TTC549 (cell line): ENCODE data around the gene ARHGAP10.

Experiments
- FAIRE-seq: peaks from 2 replicates; lab custom pipeline; 2012; peaks lifted over from hg19 to GRCh38; lab: Jason Lieb, UNC

The ARHGAP10 gene

DNA sequence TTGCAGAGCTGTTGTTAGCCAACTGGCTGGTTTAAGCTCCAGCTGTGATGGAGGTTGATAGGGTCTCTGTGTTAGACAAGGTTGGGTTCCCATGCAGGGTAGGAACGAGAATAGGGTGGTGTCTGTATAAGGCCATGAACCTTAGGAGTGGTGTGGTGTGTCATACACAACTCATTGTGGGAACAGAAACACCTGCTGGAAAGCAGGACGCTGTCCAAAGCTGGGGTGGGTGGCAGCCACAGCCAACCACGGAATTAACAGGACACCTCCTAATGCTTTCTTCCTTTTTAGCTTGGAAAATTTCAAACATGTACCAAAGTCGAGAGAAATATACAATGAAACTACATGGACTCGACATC, 94.4 kb downstream of the ARHGAP10 start:
- FAIRE-seq: no peak

DNA sequence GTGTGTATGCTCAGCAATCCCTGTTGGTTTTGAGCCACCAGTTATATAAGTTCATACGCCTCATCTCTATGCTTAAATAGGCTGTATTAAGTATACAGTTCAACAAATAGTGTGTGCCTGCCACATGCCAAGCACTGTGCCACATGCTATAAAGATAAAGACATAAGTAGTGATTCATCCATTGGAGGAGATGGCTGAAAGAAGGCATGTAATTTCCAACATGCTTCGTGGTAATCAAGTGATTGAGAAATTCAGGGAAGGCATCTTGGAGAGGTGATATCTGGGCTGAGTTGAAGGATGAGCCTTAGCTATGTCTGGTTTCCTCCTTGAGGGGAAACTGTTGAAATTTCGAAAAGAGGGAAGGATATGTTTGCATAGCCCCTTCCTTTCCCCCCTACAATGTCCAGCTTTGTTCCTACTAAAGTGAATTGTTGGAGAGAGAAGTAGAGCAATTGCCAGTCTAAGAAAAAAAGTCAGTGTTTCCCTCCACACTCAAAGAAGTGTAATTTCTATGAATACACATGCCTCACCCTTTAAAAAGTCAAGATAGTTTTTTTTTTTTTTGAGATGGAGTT, 96.5 kb downstream of the ARHGAP10 start:
- no peak for FAIRE-seq

DNA sequence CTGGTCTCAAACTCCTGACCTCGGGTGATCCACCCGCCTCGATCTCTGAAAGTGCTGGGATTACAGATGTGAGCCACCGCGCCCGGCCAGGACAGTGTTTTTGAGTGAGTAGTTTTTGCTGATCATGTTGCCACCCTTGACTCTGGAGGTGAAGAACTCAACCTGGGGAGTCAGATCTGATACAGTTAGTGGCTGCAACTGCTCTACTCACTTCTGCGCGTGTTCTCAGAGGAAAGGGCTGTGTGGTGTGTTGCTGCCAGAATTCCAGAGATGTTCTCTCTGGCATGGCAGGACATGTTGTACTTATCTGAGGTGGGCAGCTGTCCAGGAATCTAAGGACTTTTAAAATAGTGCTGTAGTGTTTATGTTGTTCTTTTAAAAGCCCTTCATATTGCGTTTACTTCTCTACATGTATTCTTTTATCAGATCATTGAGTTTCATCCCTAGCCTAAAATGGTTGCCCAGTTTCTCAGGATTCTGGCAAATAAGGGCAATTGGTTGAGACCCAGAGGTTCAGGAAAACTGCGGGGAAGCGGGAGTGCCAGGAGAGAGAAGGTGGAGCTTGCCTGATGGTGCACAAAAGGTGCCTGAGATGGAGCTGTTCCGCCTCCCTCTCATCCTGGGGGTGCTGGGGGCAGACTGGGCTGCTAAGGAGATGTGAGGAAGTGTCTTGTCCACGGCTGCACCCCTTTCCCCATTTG, 97.7 kb downstream of the ARHGAP10 start:
- FAIRE-seq: no peak

DNA sequence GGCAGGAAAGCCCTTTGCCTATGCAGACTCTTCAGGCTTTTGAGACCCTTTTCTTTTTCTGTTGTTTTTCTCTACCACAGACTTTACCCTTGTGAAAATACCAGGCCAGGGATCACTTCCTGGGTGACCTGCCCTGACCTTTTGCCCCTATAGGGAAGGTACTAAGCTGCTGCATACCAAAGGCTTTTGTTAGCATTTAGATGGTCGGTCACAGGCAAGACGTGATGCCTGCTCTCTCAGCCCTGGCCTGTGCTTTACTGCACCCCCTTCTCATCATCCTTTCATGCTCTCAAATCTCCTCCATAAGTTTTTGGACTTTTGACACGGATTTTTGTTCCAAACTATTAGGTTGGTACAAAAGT, 98.2 kb downstream of the ARHGAP10 start:
- FAIRE-seq: no peak

DNA sequence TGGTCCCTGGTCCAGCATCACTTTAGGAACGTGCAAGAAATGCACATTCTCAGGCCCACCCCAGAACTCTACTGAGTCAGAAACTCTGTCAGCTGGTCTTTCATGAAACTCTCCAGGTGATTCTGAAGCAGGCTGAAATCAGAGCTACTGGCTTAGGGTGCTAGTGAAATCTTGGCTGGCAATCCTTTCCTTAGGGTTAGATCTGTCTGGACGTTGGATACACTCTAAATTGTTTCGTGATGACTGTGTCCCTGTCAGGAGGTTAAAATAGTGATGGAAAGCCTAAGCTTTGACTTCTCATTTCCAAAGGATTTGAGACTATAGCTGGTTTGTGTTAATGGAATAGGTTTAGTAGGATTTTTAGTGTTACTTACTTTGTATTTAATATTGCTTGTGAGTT, 99.1 kb downstream of the ARHGAP10 start:
- FAIRE-seq: no peak

DNA sequence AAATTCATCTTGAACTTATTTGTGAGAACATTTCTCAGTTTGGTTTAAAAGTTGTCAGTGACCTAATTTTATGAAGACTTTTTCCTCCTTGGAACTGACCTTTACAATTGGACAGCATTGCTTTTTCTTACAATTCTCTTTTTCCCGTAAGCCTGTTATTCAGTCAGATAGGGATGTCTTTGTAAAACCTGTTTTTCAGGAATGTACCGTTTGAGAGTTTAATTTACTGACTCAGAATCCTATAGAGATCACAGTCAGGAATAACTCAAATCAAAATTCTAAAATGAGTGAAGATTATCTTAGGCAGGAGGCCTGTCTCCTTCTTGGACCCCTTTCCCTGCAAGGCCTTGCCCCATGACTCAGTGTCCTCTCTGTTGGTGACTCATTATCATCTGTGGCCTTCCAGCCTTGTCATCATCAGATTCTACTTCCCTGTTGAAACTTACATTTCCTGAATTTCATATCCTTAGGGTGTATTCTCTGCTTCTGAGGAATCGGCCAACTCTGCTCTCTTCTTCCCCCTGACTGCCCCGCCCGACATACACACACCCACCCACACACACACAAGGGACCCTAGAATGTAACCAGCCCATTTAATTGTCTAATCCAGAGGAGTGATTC, 99.8 kb downstream of the ARHGAP10 start:
- FAIRE-seq: no peak

DNA sequence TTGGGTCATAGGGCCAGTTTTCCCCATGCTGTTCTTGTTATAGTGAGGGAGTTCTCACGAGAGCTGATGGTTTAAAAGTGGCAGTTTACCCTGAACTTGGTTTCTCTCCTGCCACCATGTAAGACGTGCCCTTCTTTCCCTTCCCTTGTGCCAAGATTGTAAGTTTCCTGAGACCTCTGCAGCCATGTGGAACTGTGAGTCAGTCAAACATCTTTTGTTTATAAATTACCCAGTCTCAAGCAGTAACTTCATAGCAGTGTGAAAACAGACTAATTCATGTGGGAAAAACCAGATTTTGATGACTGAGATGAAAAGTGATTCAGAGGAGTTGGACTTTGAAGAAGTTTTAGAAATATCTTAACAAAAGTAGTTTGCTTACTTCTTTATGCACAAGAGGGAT, 101.4 kb downstream of the ARHGAP10 start:
- FAIRE-seq: no peak

DNA sequence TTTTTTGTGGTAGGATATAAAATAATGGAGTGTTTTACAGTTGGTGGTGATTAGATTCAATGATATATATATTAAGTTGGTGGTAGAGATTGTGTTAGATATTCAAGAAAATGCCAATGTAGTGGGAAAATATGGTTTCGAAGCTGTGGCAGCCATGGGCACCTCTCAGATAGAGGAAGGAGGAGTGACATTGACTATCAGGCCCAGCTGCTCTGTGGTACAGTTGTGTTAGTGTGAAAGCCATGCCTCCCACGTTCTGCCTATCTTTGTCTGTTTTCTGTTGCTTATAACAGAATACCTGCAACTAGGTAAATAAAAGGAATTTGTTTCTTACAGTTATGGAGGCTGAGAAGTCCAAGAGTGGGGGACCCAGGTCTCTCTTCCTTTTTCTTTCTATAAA, 101.9 kb downstream of the ARHGAP10 start:
- FAIRE-seq: no peak

DNA sequence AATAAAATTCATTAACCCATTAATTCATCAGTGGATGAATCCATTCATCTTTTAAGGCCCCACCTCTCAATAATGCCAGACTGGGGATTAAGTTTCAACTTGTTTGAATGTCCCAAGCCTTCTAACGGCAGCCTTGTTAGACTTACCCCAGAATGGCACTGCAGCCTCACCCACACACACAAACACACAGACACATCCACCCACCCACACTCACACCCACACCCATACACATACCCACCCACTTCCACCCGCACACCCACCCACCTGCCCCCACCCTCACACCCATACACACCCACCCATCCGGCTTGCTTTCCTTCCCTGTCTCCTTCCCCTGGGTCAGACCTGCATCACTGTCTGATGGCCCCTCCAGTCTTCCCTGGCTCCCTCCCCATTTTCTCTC, 102.6 kb downstream of the ARHGAP10 start:
- FAIRE-seq: no peak

DNA sequence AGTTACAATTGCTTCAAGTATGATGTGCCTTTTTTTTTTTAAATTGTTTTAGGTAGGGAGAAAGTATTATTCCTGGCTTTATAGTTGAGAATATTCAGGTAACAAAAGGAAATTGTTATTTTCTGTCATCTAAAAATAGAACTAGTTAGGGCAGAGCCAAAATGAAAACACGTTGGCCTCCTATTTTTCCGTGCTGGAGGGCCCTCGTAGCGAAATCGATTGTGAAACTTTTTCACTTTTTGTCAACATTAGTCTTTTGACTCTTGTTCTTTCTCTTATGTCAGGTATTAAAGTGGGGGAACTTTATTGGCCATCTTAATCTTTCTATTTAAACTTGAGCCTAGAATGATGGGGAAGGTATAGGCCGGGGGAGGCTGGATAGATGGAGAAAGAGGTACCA, 104.9 kb downstream of the ARHGAP10 start:
- FAIRE-seq: no peak

DNA sequence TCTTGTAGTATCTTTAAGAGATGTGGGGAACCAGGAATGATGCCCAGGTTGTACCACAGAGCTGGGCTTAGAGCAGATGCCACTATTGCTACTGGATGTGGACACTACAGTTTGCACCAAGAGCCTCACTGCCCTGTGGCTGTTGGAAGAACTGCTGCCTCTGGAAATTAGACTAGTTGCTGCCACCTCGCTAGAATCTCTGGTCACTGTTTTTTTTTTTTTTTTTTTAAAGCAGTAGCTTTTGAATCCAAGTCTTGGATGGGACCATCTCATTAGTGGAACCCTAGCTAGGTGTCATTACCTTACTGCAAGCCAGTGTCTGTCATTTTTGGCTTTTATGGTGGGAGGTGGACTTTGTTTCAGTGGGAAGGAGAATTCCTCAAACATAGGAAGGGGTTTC, 105.5 kb downstream of the ARHGAP10 start:
- FAIRE-seq: no peak

DNA sequence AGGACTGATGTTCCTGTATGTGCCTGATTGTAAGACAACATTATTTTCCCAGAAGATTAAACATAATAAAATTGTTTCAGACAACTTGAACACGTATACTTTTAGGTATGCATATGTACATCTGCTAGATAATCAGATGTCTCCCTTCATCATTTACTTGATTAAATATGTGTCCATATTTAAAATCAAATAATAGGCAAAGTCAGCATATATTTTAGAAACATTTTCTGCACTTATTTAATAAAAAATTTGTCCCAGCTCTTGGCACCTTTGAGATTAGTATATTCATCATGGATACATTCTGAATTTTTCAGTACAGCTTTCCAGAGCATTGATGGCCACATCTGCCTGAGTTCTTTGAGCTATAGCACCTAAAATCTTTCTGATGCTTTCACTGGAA, 106.0 kb downstream of the ARHGAP10 start:
- no peak for FAIRE-seq

DNA sequence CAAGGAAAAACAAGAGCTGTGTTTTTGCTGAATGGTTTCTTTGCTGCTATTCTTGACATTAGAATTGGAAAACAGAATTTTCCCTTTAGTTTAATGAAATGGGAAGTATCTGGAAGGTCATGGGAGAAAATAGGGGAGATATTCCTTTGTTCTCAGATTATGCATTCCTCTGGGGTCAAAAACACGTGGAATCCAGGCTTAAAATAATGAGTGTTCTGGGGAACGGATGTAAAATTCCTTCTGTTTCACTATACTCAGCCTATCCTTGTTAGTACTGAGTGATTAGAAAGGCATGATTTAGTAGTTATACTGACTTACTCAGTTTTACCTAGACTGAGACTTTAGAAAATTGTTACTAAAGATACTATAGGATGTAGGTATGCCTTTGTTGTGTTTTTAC, 107.3 kb downstream of the ARHGAP10 start:
- no peak for FAIRE-seq

DNA sequence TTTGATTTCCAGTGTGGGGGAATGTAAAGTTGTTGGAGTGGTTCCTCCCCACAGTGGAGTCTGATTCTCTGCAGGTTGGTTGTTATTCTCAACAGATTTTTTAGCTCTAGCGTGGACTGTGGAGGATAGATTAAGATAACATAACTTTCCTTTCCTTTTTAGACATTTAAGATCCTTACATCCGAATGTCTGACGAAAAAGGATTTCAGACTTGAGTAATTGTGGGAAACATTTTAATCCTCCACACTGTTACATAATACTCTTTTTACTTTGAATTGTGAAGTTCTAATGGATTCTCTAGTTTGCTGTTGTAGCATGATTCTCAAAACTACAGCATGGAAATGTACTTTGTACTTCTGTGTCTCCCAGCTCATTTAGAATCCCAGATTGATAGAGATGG, 107.8 kb downstream of the ARHGAP10 start:
- no peak for FAIRE-seq

DNA sequence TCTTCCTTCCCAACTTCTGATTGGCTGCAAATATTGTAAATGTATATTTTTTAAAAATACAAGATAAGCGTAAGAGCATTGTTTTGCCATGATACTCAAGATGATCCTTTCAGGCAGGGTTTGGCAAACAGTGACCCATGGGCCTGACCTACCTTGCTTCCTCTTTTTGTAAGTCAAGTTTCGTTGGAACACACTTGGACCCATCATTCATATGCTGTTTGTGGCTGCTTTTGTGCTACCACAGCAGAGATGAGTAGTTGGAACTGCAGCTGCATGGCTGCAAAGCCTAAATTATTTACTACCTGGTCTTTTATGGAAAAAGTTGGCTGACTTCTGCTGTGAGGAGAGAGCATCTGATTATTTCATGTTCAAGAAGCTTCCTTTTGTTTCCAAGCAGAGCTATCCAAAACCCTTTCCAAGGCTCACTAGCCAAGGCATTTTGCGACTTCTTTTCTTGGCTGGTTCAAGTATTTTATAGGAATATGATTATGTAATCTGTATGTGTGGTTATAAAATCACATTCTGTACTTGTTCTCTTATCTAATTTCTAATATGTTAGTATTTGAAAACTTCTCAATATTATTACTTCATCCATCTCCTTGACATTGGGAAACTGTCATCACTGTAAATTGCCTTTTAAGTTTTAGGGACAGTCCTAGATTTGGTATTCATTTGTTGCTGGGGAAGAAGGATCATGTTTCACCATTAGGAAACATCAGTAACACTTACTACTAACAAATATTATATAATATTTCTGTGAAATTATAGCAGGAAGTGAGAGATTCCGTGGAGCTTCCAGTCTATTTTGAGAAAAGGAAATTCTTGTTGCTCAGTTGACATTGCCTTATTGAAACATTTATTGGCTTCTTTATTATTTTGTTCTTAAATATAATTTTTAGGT, 109.2 kb downstream of the ARHGAP10 start:
- no peak for FAIRE-seq

DNA sequence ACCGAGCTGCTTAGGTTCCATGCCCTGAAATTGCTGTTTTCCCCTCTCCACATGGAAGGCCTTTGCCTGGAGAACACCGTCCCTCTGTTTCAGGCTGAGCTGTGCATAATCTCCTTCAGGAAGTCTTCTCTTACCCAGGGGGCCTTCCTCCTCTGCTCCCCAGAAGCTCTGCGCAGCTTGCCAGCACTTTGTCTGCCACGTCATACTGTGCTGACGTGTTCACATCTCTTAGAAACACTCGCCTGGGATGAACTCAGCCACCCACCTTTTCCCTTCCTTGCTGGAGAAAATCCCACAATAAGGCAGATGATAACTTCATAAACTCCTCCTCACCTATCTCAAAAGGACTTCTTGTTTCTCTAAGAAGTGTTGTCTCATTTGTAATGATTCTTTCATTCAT, 110.7 kb downstream of the ARHGAP10 start:
- no peak for FAIRE-seq

DNA sequence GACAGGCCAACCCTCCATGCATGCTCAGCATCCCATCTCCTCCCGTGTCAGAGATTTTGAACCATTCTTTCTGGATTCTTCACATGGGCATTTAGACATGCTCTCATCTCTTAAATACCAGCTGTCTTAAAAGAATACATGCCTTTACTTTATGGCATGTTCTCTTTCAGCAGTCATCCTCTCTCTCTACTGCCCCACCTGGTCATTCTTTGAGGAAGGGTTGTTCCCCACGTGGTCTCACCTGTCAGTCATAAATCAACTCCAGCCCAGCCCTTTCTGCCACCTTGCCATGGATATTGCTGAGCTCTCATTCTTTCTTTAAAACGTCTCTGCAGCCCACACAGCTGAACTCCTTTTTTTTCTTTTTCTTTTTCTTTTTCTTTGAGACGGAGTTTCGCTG, 111.3 kb downstream of the ARHGAP10 start:
- FAIRE-seq: no peak

DNA sequence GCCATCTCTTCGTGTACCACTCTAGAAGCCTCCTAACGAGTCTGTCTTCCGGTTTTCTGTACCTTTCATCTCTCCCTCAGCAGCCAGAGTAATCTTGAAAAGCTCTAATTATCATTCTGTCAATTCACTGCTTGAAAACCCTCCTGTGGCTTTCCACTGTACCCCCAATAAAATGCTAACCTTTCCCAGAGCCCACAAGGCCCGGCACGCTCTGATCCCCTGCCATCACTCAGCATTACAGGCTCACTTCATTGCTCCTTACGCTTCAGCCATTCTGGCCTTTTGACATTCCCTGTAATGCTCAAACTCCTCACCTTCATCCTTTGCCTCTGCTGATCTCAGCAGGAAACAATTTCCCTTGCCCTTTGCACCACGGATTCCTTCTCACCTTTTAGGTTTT, 112.9 kb downstream of the ARHGAP10 start:
- FAIRE-seq: no peak

DNA sequence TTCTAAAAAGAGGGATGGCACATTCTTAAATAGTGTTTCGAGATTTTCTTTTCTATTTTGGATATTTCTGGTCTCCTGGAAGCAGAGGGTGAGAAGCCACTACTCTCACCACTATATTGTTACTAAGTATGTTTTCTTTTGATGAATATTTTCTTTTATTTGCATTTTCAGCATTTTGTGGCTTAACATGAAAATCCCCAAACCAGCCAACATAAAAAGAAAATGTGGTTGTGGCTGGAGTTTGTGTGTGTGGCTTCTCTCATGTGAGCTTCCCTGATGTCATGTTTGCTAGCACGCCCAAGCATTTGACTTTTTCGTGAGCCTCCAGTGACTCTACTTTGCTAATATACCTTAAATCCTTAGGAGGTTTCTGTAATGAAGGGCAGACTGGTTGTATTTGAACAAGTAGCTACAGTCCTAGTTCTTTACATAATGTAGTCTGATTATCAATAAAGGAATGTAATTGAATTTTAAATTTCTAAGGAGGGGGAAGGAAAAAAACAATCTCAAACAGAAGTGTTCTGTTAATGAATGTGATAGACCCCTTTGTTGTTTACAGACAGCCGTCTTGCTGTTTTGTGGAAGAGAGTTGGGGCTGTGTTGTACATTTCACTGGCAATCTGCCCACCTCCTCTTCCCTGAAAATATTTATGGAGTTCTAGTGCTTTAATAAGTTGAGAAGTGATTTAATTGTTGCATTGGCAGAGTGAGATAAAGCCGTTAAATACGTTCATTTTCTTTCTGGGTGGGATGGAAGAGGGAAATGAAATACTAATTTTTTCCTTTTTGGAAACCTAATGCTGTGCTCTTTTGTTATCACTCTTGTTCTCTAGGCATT, 114.6 kb downstream of the ARHGAP10 start:
- no peak for FAIRE-seq

DNA sequence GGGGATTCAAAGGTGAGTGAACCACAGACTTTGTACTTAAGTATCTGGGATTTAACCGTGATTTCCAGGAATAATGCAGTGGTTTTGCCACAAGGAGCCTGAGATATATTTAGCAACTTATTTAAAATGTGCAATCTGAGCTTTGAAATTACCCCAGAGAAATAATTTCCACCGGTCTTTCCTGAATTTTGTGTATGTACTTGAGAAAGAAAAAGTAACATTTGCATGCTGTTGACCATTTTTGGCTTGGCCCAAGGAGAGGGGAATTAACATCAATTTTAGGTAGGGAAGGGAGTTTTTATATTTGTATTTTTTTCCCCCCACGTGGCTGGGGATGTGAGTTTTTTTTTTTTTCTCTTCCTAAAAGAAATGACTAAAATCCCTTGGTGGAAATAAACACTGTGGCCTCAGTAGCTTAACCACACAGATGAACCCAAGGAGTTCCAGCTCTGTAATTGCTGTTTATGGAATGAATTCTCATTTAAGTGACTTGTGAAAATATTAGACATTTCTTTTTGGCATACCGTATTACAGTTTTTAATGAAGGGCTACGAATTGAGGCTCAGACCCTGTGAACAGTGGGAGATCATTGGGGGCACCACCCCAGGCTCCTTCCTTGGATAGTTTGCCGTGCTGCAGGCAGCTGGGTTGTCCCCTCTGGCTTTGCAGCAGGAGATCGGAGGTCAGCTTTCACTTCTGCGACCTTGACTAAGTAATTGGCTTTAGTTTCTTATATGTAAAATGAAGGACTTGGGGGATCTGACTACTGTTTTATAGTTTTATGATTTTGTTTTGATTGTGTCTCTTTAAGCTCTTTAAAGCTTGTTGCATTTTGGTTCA, 116.1 kb downstream of the ARHGAP10 start:
- FAIRE-seq: no peak

DNA sequence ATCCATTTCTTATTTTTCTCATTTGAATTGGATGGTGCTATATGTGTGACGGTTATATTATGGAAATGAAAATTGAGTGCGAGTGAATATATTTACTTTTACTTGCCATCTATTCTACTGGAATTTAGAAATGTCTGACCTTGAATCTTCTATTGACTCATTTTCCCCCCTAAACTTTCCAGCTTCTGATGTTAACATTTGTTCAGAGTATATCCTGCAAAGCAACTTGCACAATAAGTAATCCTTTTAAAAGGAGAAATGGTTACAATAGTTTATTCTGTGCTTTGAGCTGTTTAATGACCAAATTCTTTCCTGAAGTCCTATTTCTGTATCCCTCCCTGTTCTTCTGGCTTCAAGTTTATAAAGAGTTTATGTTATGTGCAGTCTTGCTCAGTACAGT, 116.7 kb downstream of the ARHGAP10 start:
- FAIRE-seq: no peak
